Sigmoid colon (tissue), 3 donors: ENCODE data around the gene TMEM203.

Experiments used
- POLR2A ChIP-seq, 2 donors: fragments of 450-650 bp; IDR thresholded peaks; one replicate each; pipeline ENCODE4 v1.6.1; 2016; ENCODE audit warnings: antibody characterized with exemption in 2 of 2, mild to moderate bottlenecking in 2 of 2, moderate library complexity in 2 of 2
- TF ChIP-seq, protein P1 (sequence below), 4 experiments: fragments of 450-650 bp in 3 of 4; fragments of 200-600 bp in 1 of 4; IDR thresholded peaks; one replicate each; pipeline ENCODE4 v1.5.1; 2016 to 2019; ENCODE audit warnings: antibody characterized with exemption in 4 of 4, mild to moderate bottlenecking in 3 of 4, moderate library complexity in 2 of 4

DNA sequence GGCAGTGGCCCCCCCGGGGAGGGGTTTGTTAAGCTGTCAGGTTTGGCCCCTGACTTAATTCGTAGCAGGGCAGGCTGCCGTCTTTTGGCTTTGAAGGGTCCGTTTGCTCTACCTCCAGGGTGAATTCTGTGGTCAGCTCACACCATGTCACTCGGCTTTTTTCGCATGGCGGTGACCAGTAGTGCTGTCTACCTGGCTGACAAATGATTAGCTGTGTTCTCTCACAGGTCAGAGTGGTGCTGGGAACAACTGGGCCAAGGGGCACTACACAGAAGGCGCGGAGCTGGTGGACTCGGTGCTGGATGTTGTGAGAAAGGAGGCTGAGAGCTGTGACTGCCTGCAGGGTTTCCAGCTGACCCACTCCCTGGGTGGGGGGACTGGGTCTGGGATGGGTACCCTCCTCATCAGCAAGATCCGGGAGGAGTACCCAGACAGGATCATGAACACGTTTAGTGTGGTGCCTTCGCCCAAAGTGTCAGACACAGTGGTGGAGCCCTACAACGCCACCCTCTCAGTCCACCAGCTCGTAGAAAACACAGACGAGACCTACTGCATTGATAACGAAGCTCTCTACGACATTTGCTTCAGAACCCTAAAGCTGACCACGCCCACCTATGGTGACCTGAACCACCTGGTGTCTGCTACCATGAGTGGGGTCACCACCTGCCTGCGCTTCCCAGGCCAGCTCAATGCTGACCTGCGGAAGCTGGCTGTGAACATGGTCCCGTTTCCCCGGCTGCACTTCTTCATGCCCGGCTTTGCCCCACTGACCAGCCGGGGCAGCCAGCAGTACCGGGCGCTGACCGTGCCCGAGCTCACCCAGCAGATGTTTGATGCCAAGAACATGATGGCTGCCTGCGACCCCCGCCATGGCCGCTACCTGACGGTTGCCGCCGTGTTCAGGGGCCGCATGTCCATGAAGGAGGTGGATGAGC lies 37.1 kb upstream of the TMEM203 start:
- no peak for TF ChIP-seq POLR2A (IDR thresholded peaks at IDR 0.05)
- TF ChIP-seq, protein P1, sequence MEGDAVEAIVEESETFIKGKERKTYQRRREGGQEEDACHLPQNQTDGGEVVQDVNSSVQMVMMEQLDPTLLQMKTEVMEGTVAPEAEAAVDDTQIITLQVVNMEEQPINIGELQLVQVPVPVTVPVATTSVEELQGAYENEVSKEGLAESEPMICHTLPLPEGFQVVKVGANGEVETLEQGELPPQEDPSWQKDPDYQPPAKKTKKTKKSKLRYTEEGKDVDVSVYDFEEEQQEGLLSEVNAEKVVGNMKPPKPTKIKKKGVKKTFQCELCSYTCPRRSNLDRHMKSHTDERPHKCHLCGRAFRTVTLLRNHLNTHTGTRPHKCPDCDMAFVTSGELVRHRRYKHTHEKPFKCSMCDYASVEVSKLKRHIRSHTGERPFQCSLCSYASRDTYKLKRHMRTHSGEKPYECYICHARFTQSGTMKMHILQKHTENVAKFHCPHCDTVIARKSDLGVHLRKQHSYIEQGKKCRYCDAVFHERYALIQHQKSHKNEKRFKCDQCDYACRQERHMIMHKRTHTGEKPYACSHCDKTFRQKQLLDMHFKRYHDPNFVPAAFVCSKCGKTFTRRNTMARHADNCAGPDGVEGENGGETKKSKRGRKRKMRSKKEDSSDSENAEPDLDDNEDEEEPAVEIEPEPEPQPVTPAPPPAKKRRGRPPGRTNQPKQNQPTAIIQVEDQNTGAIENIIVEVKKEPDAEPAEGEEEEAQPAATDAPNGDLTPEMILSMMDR (IDR thresholded peaks at IDR 0.05) = no peak
